Activated T-helper 17 cell treated with anti-CD3 and anti-CD28 coated beads, Interleukin-2, amount 50 U/mL, for 72 hours (primary cell): Measurements from ENCODE around the gene SLC9A9. TPM values are rescaled to one million over a fixed set of nuclear protein-coding genes. Genes with fewer than 3 reads are reported as not detected.

Experiments
- ATAC-seq: fragments of 150-1000 bp; cut with Tn5 transposase; replicated peaks from 2 replicates; pipeline ENCODE4 v1.10.0; 2021; ENCODE audit warnings: mild to moderate bottlenecking, moderate library complexity
- H3K27ac Mint-ChIP-seq: one replicate; pipeline ENCODE4 v1.8.0; 2022; ENCODE audit warnings: mixed read lengths
- H3K27me3 Mint-ChIP-seq: one replicate; pipeline ENCODE4 v1.8.0; 2022; ENCODE audit warnings: mixed read lengths
- H3K36me3 Mint-ChIP-seq: one replicate; pipeline ENCODE4 v1.8.0; 2022; ENCODE audit warnings: low read depth, mild to moderate bottlenecking, mixed read lengths
- H3K4me1 Mint-ChIP-seq: one replicate; pipeline ENCODE4 v1.8.0; 2022; ENCODE audit warnings: mixed read lengths
- H3K4me3 Mint-ChIP-seq: one replicate; pipeline ENCODE4 v1.8.0; 2022; ENCODE audit warnings: mild to moderate bottlenecking, mixed read lengths
- H3K9me3 Mint-ChIP-seq: one replicate; pipeline ENCODE4 v1.8.0; 2022; ENCODE audit warnings: mixed read lengths
- total RNA-seq, 2 donors: library from RNA; stranded (reverse); gene quantifications; one replicate each; pipeline ENCODE4 v1.2.3, GENCODE V29; 2022

The SLC9A9 gene
- total RNA-seq, 2 donors from 2014 or later: 4.0 to 15.2 TPM

- H3K9me3 Mint-ChIP-seq: no peaks in the 10 kb centered on the region
- H3K27me3 Mint-ChIP-seq: no peaks in the 10 kb centered on the region
- H3K4me1 Mint-ChIP-seq: peaks cover 5% of the 10 kb centered on the region
- H3K27ac Mint-ChIP-seq: no peak overlapping the region
- no peak overlapping the region for H3K4me3 Mint-ChIP-seq
- ATAC-seq: peak; percentile 53
- no peaks in the 10 kb centered on the region for H3K36me3 Mint-ChIP-seq
Measured at GRCh38 chr3:143414571-143415253, 433.6 kb downstream of the SLC9A9 start.

- Mint-ChIP-seq H3K9me3 (no peaks in the 10 kb centered on the region), H3K27ac (no peak overlapping the region), H3K4me3 (no peak overlapping the region), H3K27me3 (no peaks in the 10 kb centered on the region), H3K36me3 (no peaks in the 10 kb centered on the region), H3K4me1 (peaks cover 5% of the 10 kb centered on the region)
- ATAC-seq: no peak
Measured at GRCh38 chr3:143413372-143413771, 434.9 kb downstream of the SLC9A9 start.

GRCh38 chr3:143412084-143412483 is 436.2 kb downstream of the SLC9A9 start:
- peaks cover 5% of the 10 kb centered on the region for H3K4me1 Mint-ChIP-seq
- ATAC-seq: no peak
- no peak overlapping the region for H3K4me3 Mint-ChIP-seq
- no peaks in the 10 kb centered on the region for H3K27me3 Mint-ChIP-seq
- H3K27ac Mint-ChIP-seq: peak overlapping the region; percentile 1
- no peaks in the 10 kb centered on the region for H3K36me3 Mint-ChIP-seq
- no peaks in the 10 kb centered on the region for H3K9me3 Mint-ChIP-seq

- Mint-ChIP-seq H3K36me3 (no peaks in the 10 kb centered on the region), H3K27me3 (no peaks in the 10 kb centered on the region), H3K4me1 (peaks cover 5% of the 10 kb centered on the region), H3K9me3 (no peaks in the 10 kb centered on the region), H3K4me3 (no peak overlapping the region), H3K27ac (no peak overlapping the region)
- no peak for ATAC-seq
Measured at GRCh38 chr3:143410259-143410658, 438.0 kb downstream of the SLC9A9 start.

GRCh38 chr3:143408771-143409170 is 439.5 kb downstream of the SLC9A9 start:
- Mint-ChIP-seq H3K9me3 (no peaks in the 10 kb centered on the region), H3K27ac (no peak overlapping the region), H3K4me1 (no peaks in the 10 kb centered on the region), H3K4me3 (no peak overlapping the region), H3K36me3 (no peaks in the 10 kb centered on the region), H3K27me3 (no peaks in the 10 kb centered on the region)
- ATAC-seq: no peak

- Mint-ChIP-seq H3K27ac (no peak overlapping the region), H3K4me3 (no peak overlapping the region), H3K36me3 (no peaks in the 10 kb centered on the region), H3K27me3 (no peaks in the 10 kb centered on the region), H3K4me1 (no peaks in the 10 kb centered on the region), H3K9me3 (no peaks in the 10 kb centered on the region)
- no peak for ATAC-seq
Measured at GRCh38 chr3:143402602-143403001, 445.7 kb downstream of the SLC9A9 start.

- Mint-ChIP-seq H3K36me3 (peaks cover 6% of the 10 kb centered on the region), H3K9me3 (no peaks in the 10 kb centered on the region), H3K4me3 (no peak overlapping the region), H3K27ac (no peak overlapping the region), H3K4me1 (no peaks in the 10 kb centered on the region), H3K27me3 (no peaks in the 10 kb centered on the region)
- ATAC-seq: no peak
Measured at GRCh38 chr3:143396790-143397189, 451.5 kb downstream of the SLC9A9 start.

GRCh38 chr3:143389388-143389787 is 458.9 kb downstream of the SLC9A9 start:
- Mint-ChIP-seq H3K4me3 (no peak overlapping the region), H3K4me1 (no peaks in the 10 kb centered on the region), H3K9me3 (no peaks in the 10 kb centered on the region), H3K27me3 (no peaks in the 10 kb centered on the region), H3K36me3 (no peaks in the 10 kb centered on the region), H3K27ac (no peak overlapping the region)
- no peak for ATAC-seq

GRCh38 chr3:143387425-143387824 is 460.8 kb downstream of the SLC9A9 start:
- H3K36me3 Mint-ChIP-seq: no peaks in the 10 kb centered on the region
- no peaks in the 10 kb centered on the region for H3K27me3 Mint-ChIP-seq
- no peak overlapping the region for H3K4me3 Mint-ChIP-seq
- H3K9me3 Mint-ChIP-seq: no peaks in the 10 kb centered on the region
- H3K4me1 Mint-ChIP-seq: no peaks in the 10 kb centered on the region
- H3K27ac Mint-ChIP-seq: no peak overlapping the region
- ATAC-seq: no peak

GRCh38 chr3:143384076-143384475 is 464.2 kb downstream of the SLC9A9 start:
- Mint-ChIP-seq H3K27ac (no peak overlapping the region), H3K4me3 (no peak overlapping the region), H3K9me3 (no peaks in the 10 kb centered on the region)

GRCh38 chr3:143383421-143383820 is 464.8 kb downstream of the SLC9A9 start:
- peaks cover 6% of the 10 kb centered on the region for H3K36me3 Mint-ChIP-seq
- H3K4me1 Mint-ChIP-seq: no peaks in the 10 kb centered on the region
- no peak for ATAC-seq
- no peaks in the 10 kb centered on the region for H3K9me3 Mint-ChIP-seq
- H3K4me3 Mint-ChIP-seq: no peak overlapping the region
- no peak overlapping the region for H3K27ac Mint-ChIP-seq
- no peaks in the 10 kb centered on the region for H3K27me3 Mint-ChIP-seq

More at GRCh38 chr3:143384076-143384475, 464.2 kb downstream of the SLC9A9 start:
- Mint-ChIP-seq H3K27me3 (no peaks in the 10 kb centered on the region), H3K4me1 (no peaks in the 10 kb centered on the region), H3K36me3 (peaks cover 6% of the 10 kb centered on the region)
- no peak for ATAC-seq

- no peak for ATAC-seq
- no peaks in the 10 kb centered on the region for H3K9me3 Mint-ChIP-seq
- H3K4me1 Mint-ChIP-seq: no peaks in the 10 kb centered on the region
Measured at GRCh38 chr3:143382816-143383215, 465.5 kb downstream of the SLC9A9 start.

GRCh38 chr3:143380449-143380848 is 467.8 kb downstream of the SLC9A9 start:
- Mint-ChIP-seq H3K9me3 (no peaks in the 10 kb centered on the region), H3K27me3 (no peaks in the 10 kb centered on the region), H3K36me3 (peaks cover 6% of the 10 kb centered on the region), H3K4me1 (no peaks in the 10 kb centered on the region), H3K27ac (no peak overlapping the region), H3K4me3 (no peak overlapping the region)
- no peak for ATAC-seq

More at GRCh38 chr3:143382816-143383215, 465.5 kb downstream of the SLC9A9 start:
- Mint-ChIP-seq H3K36me3 (peaks cover 6% of the 10 kb centered on the region), H3K4me3 (no peak overlapping the region), H3K27ac (no peak overlapping the region), H3K27me3 (no peaks in the 10 kb centered on the region)

- H3K4me1 Mint-ChIP-seq: no peaks in the 10 kb centered on the region
- no peaks in the 10 kb centered on the region for H3K36me3 Mint-ChIP-seq
- ATAC-seq: no peak
- no peak overlapping the region for H3K4me3 Mint-ChIP-seq
- no peaks in the 10 kb centered on the region for H3K27me3 Mint-ChIP-seq
- H3K9me3 Mint-ChIP-seq: no peaks in the 10 kb centered on the region
- H3K27ac Mint-ChIP-seq: no peak overlapping the region
Measured at GRCh38 chr3:143375698-143376097, 472.6 kb downstream of the SLC9A9 start.

GRCh38 chr3:143367171-143367570 is 481.1 kb downstream of the SLC9A9 start:
- Mint-ChIP-seq H3K36me3 (peaks cover 7% of the 10 kb centered on the region), H3K4me1 (peaks cover 5% of the 10 kb centered on the region), H3K4me3 (no peak overlapping the region), H3K27ac (no peak overlapping the region), H3K9me3 (peaks cover 4% of the 10 kb centered on the region), H3K27me3 (no peaks in the 10 kb centered on the region)
- ATAC-seq: no peak

GRCh38 chr3:143366672-143367071 is 481.6 kb downstream of the SLC9A9 start:
- Mint-ChIP-seq H3K4me1 (peaks cover 5% of the 10 kb centered on the region), H3K9me3 (peaks cover 4% of the 10 kb centered on the region), H3K27ac (no peak overlapping the region), H3K36me3 (peaks cover 12% of the 10 kb centered on the region), H3K4me3 (no peak overlapping the region), H3K27me3 (no peaks in the 10 kb centered on the region)
- no peak for ATAC-seq
